SK-N-DZ (cell line): ENCODE results near the gene CD79A.

Source experiments
- DNase-seq: peaks from one replicate; pipeline ENCODE4 v3.0.0-alpha.2; 2015; ENCODE audit warnings: low spot score

CD79A gene

DNA sequence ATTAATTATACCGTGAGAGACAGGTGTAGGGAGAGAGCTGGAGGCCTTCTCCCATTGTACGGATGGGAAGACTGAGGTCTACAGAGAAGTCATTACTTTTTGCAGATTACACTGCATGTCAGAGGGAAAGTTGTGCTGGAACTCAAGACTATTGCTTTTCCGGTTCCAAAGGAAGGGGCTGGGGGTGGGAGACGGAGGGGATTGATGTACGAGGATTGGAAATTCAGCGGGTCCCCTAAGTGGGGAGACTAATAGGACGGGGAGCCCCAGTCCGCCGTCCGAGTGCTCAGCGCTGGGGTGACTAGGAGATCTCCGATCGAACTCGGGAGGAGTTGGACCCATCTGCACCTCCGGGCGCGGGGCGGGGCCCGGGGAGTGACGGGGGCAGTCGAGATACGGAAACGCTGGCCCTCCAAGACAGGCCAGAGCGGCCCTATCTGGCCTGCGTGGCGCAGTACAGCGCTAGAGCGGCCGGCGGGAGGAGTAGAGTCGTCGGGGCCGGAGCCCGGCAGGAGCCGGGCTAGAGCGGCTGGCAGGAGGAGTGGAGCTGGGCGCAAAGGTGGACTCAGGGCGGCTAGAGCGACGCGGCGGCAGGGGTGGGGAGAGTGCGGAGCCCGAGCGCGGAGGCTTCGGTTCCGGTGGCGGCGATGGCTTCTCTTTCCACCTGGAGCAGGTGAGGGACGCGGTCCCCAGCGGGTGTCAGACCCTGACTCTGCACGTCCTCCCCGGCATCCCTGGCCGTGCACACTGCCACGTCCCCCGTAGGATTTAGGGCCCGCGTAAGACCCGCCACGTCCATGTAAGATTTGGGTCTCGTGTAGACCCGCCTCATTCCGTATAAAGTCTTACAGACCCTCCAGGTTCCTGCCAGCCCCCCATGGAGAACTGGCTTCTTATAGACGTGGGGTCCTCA is 7.0 kb downstream of the CD79A start:
- DNase-seq = peak; percentile 94

- no peak for DNase-seq
These were observed 10.0 kb downstream of the CD79A start for GRCh38 chr19:41886761-41887710.

- DNase-seq = no peak
These were observed 10.8 kb downstream of the CD79A start for GRCh38 chr19:41887711-41888382.

- DNase-seq = no peak
These were observed 11.8 kb downstream of the CD79A start for GRCh38 chr19:41888926-41889325.

DNA sequence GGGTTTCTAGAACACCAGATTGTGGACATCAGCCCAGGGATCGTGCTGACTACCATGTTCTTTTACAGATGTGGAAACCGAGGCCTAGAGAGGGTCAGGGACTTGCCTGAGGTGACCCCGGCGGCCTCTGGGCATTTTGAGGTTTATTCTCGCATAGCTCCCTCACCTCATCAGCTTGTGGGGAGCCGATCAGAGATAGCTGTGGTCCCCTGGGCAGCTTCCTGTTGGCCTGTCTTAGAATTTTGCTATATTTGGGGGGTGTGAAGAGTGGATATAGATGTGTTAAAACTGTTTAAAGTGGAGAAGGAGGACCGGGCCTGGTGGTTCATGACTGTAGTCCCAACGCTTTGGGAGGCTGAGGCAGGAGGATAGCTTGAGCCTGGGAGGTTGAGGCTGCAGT is 12.8 kb downstream of the CD79A start:
- no peak for DNase-seq

DNA sequence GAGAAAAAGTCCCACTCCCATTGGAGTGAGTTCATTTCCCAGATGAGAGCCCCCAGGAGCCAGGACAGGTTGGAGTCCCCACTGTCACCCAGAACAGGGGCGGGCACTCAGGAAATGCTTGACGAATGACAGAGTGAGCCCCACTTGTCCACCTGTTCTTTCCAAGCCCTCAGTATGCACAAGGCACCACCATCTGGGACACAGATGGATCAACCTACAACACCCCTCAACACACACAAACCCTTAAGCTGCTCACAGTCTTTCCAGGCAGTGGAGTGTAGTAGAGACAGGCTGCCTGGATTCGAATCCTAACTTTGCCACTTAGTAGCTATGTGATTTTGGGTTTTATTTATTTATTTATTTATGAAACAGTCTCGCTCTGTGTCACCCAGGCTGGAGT is 13.9 kb downstream of the CD79A start:
- DNase-seq = no peak

DNA sequence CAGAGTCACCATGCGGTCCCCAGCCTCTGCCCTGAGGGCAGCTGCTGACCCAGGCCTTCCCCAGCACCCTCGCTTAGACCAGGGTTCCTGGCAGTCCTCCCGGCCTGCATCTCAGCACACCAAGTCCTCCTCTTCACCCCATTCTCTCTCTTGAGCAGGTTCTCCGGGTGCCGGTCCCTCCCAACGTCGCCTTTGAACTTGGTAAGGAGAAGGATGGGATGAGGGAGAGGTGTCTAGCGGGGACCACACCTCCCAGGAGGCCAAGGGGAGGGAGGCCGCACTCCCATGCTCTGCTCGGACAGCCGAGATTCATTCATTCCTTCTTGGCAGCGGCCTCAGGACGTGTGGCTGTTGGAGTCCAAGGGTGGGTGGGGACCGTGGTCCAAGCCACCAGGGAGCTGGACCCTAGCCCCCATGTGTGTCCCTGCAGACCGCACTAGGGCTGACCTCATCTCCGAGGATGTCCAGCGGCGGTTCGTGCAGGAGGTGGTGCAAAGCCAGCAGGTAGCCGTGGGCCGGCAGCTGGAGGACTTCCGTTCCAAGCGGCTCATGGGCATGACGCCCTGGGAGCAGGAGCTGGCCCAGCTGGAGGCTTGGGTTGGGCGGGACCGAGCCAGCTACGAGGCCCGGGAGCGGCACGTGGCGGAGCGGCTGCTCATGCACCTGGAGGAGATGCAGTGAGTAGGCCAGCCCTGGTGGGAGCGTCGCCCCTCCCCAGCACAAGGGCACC is 15.3 kb downstream of the CD79A start:
- no peak for DNase-seq

- no peak for DNase-seq
These were observed 16.8 kb downstream of the CD79A start for GRCh38 chr19:41893899-41894298.

- no peak for DNase-seq
These were observed 17.3 kb downstream of the CD79A start for GRCh38 chr19:41894350-41894749.

DNA sequence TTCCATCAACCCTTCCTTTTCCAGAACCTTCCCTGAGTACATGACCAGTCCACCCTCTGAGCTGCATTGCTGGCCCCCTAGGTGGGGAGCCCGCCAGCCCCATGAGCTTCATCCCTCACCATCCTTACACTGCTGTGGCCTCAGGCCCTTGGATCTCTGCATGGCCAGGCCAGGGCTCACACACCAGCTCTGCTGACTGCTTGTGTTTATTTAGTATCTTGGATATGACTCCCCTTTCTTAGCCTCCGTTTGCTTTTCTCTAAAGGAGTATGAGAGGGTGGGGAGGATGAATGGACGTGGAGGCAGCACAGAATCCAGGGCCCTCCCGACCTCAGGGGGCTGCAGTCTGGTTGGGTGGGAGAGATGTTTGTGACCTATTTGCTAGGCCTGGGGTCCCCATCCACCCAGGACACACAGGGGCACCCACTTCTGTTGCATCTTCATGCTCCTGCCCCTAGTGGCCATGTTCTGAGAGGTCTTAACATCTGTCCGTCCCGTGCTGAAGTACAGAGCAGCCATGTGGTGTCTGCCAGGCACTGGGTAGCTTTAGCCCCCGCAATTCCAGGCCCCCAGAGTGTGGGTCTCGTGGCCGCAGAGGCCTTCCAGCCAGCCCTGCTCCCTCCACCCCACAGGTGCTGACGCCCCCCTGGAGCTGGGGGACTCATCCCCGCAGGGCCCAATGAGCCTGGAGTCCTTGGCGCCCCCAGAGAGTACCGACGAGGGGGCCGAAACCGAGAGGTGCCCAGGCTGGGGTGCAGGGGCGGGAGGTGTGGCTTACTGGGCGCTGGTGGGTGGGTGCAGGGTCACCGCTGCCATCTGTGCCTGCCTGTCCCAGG is 18.9 kb downstream of the CD79A start:
- no peak for DNase-seq

GRCh38 chr19:41896581-41896942 is 19.5 kb downstream of the CD79A start:
- no peak for DNase-seq

GRCh38 chr19:41897181-41897580 is 20.1 kb downstream of the CD79A start:
- DNase-seq = no peak

DNA sequence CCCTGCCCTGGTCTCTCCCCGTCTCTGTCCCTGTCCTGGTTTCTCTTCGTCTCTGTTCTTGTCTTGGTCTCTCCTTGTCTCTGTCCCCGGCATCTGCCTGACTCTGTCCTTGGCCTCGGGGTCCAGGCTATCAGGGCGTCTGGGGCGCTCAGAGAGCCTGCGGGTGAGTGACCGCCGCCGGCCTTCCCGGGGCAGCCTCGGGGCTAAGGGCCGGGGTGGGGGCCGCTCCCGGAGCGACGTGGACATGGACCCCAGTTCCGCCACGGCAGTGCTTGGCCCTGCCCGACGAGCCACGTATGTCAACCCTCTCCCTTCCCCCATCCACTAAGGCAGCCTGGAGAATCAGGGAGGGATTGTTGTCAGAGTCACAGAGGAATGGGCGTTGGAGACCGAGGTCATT is 20.7 kb downstream of the CD79A start:
- no peak for DNase-seq

DNA sequence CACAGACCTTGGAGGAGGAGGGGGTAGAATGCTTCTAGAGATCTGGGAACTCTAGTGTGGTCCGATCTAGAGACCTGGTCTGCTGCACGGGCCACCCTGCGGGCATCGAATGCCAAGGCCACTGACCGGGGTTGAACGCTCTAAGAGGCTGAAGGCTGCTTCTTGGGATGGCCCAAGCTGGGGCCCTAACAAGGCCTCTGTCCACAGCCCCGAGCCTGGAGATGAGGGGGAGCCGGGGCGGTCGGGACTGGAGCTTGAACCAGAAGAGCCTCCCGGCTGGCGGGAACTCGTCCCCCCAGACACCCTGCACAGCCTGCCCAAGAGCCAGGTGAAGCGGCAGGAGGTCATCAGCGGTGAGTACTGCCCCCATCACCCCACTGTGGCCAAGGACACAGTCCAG is 21.2 kb downstream of the CD79A start:
- DNase-seq = no peak

- no peak for DNase-seq
These were observed 24.8 kb downstream of the CD79A start for GRCh38 chr19:41901707-41902360.

DNA sequence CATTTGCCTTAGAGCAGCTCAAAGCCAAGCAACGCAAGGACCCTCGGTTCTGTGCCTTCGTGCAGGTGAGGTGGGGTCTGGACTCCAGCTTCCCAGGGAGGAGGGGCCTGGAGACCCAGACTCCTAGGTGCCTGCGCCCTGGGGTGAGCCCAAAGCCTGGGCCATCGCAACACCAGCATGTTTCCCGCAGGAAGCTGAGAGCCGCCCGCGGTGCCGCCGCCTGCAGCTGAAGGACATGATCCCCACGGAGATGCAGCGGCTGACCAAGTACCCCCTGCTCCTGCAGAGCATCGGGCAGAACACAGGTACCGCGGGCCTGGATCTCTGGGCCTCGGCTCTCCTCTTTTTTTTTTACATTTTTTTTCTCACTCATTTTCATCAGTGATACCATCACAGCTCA is 25.5 kb downstream of the CD79A start:
- no peak for DNase-seq

DNA sequence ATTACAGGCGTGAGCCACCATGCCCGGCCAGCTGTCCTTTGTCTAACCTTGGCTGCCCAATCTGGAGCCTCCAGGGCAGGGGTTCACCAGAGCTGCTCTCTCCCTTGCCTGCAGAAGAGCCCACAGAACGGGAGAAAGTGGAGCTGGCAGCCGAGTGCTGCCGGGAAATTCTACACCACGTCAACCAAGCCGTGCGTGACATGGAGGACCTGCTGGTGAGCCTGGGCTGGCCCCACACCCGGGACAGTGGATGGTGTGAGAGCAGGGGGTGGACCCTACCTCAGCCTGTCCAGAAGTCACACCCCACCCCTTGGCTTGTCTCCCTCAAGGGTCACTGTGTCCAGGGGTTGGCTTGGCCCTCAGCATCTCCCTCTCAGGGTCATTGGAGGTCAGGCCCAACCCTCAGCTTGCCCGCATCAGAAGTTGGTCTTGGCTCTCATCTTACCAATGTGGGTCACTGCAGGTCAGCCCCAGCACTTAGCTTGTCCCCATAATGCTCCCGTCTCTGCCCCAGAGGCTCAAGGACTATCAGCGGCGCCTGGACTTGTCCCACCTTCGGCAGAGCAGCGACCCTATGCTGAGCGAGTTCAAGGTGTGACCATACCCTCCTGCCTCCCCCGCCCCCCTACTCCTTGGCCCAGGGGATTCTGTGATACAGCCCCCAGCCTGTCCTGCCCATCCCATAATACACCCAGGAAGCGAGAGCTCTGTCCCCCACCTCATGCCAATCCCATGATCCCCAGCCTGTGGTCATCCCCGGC is 26.3 kb downstream of the CD79A start:
- no peak for DNase-seq

GRCh38 chr19:41904118-41904870 is 27.2 kb downstream of the CD79A start:
- no peak for DNase-seq
